GM23248 (cell line): ENCODE results near the gene ZMAT2. TPM values are rescaled to one million over a fixed set of nuclear protein-coding genes. Genes with fewer than 3 reads are reported as not detected.

ENCODE experiments used
- DNase-seq: peaks from one replicate; pipeline ENCODE4 v3.0.0-alpha.2; 2015
- H2AFZ ChIP-seq: fragments of 200-600 bp; sonication (generic); 2 replicates; pipeline ENCODE4 v1.6.1; 2016; ENCODE audit warnings: antibody characterized with exemption
- H3F3A ChIP-seq: fragments of 200-600 bp; sonication (generic); 2 replicates; pipeline ENCODE4 v1.6.1; 2016; ENCODE audit warnings: mild to moderate bottlenecking, antibody characterized with exemption, mixed run types; ENCODE audit not compliant: insufficient read depth
- H3K27ac ChIP-seq: fragments of 200-600 bp; sonication (generic); 2 replicates; pipeline ENCODE4 v1.5.1; 2016; ENCODE audit warnings: mild to moderate bottlenecking
- H3K27me3 ChIP-seq: fragments of 200-600 bp; sonication (generic); replicated peaks from 2 replicates; pipeline ENCODE4 v1.6.1; 2016; ENCODE audit warnings: mild to moderate bottlenecking; ENCODE audit not compliant: insufficient read depth
- H3K36me3 ChIP-seq: fragments of 200-600 bp; sonication (generic); 2 replicates; pipeline ENCODE4 v1.6.1; 2016; ENCODE audit warnings: low read depth, mild to moderate bottlenecking
- H3K4me1 ChIP-seq: fragments of 200-600 bp; sonication (generic); 2 replicates; pipeline ENCODE4 v1.6.1; 2016; ENCODE audit warnings: mild to moderate bottlenecking; ENCODE audit not compliant: insufficient read depth
- H3K4me2 ChIP-seq: fragments of 200-600 bp; sonication (generic); one replicate; pipeline ENCODE4 v1.6.1; 2016; ENCODE audit warnings: mild to moderate bottlenecking; ENCODE audit not compliant: unreplicated experiment
- H3K4me3 ChIP-seq: fragments of 200-600 bp; sonication (generic); 2 replicates; pipeline ENCODE4 v1.5.1; 2016; ENCODE audit warnings: mild to moderate bottlenecking
- H3K79me2 ChIP-seq: fragments of 200-600 bp; sonication (generic); 2 replicates; pipeline ENCODE4 v1.6.1; 2016; ENCODE audit warnings: mild to moderate bottlenecking; ENCODE audit not compliant: insufficient read depth
- H3K9ac ChIP-seq: fragments of 200-600 bp; sonication (generic); 2 replicates; pipeline ENCODE4 v1.6.1; 2016; ENCODE audit warnings: mild to moderate bottlenecking
- H3K9me2 ChIP-seq: fragments of 200-600 bp; sonication (generic); 2 replicates; pipeline ENCODE4 v1.6.1; 2016; ENCODE audit warnings: mixed run types, mild to moderate bottlenecking, moderate library complexity; ENCODE audit not compliant: insufficient read depth
- H3K9me3 ChIP-seq: fragments of 200-600 bp; sonication (generic); one replicate; pipeline ENCODE4 v1.6.1; 2017; ENCODE audit warnings: low read depth
- H4K20me1 ChIP-seq: fragments of 200-600 bp; sonication (generic); 2 replicates; pipeline ENCODE4 v1.6.0; 2016; ENCODE audit not compliant: insufficient read depth
- EZH2 ChIP-seq: fragments of 200-600 bp; sonication (generic); IDR thresholded peaks from 2 replicates; pipeline ENCODE4 v1.6.1; 2018; ENCODE audit warnings: antibody characterized with exemption, mild to moderate bottlenecking; ENCODE audit not compliant: insufficient read depth, poor library complexity, severe bottlenecking
- EZH2phosphoT487 ChIP-seq: fragments of 200-600 bp; sonication (generic); IDR thresholded peaks from 2 replicates; pipeline ENCODE4 v1.6.1; 2018; ENCODE audit warnings: antibody characterized with exemption, moderate library complexity, mild to moderate bottlenecking, low read depth; ENCODE audit not compliant: insufficient read depth
- WGBS, 2 experiments: methylation state at CpG; one replicate each; pipeline ENCODE4 v1.1.6; 2015 to 2017; ENCODE audit warnings: low lambda C conversion rate in 2 of 2, low coverage in 1 of 2; ENCODE audit errors: missing lambda C conversion rate in 2 of 2; 5-methylcytosine and 5-hydroxymethylcytosine counted together
- in situ Hi-C: fragments of 300-500 bp; cut with MboI; formaldehyde crosslinking; loops from 2 replicates; pipeline ENCODE4 v1.15.0; 2020
- polyA plus RNA-seq: library from polyadenylated mRNA; unstranded; fragments of >200 nt; fragmentation: Nextera tagmentation; extraction: Ambion mirVana; gene quantifications from 2 replicates; pipeline ENCODE4 v1.2.1, GENCODE V29; 2016
- total RNA-seq: library from RNA; depleted of rRNA; stranded (reverse); fragments of >200 nt; shearing (Covaris generic); gene quantifications from 2 replicates; pipeline ENCODE4 v1.2.3, GENCODE V29; 2014

Gene ZMAT2
- total and polyA plus RNA-seq, 2 experiments from 2014 or later: 36.3 to 43.1 TPM

GRCh38 chr5:140725799-140726471, 25.7 kb downstream of the ZMAT2 start:
- Histone ChIP-seq H3K27me3 (no peaks in the 10 kb centered on the region), H3K36me3 (no peaks in the 10 kb centered on the region), H3K9me3 (no peaks in the 10 kb centered on the region), H3K9me2 (no peaks in the 10 kb centered on the region), H3K27ac (no peak overlapping the region), H2AFZ (peak overlapping the region; percentile 75), H4K20me1 (no peaks in the 10 kb centered on the region), H3K4me3 (peak overlapping the region; percentile 73), H3F3A (peaks cover 7% of the 10 kb centered on the region; the same call in 1 of the 2 replicates), H3K9ac (peak overlapping the region; percentile 46; the same call in 1 of the 2 replicates), H3K4me2 (peak overlapping the region; percentile 79), H3K4me1 (no peaks in the 10 kb centered on the region), H3K79me2 (no peaks in the 10 kb centered on the region)
- TF ChIP-seq EZH2 (no peak), EZH2phosphoT487 (no peak)
- WGBS, 2 experiments: 1 to 2% methylated on average over 22 to 23 of the region's 23 CpGs
- in situ Hi-C loops: no loop called here
- peak; percentile 95 for DNase-seq

DNA sequence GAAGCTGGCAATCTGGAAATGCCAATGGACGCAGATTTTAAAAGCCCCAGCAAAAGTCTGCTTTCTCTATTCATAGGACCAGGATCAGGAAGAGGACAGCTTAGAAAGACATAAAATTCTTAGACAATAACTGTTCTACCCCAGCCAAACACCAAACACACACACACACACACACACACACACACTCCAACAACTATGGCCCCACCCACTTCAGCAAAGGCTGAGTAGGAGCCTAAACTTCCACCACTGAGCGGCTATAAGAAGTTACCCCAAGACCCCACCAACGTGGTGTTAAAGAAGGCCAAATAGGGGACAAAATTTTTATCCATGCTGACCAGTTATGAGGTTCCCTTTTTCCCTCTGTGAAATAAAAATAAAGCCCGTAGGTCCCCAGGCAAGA, 32.9 kb downstream of the ZMAT2 start:
- H4K20me1 ChIP-seq: no peaks in the 10 kb centered on the region
- H3F3A ChIP-seq: no peaks in the 10 kb centered on the region
- no peaks in the 10 kb centered on the region for H3K36me3 ChIP-seq
- in situ Hi-C loops: no loop called here
- no peak for DNase-seq
- H2AFZ ChIP-seq: no peak overlapping the region
- no peak overlapping the region for H3K27ac ChIP-seq
- H3K27me3 ChIP-seq: no peaks in the 10 kb centered on the region; the same call in 1 of the 2 replicates
- no peak overlapping the region for H3K9ac ChIP-seq
- no peaks in the 10 kb centered on the region for H3K4me1 ChIP-seq
- H3K9me2 ChIP-seq: no peaks in the 10 kb centered on the region
- no peaks in the 10 kb centered on the region for H3K9me3 ChIP-seq
- WGBS, 2 experiments: 26 to 27% methylated on average over 4 of the region's 4 CpGs
- H3K4me2 ChIP-seq: no peak overlapping the region
- TF ChIP-seq EZH2: no peak
- no peak for TF ChIP-seq EZH2phosphoT487
- no peaks in the 10 kb centered on the region for H3K79me2 ChIP-seq
- no peak overlapping the region for H3K4me3 ChIP-seq

DNA sequence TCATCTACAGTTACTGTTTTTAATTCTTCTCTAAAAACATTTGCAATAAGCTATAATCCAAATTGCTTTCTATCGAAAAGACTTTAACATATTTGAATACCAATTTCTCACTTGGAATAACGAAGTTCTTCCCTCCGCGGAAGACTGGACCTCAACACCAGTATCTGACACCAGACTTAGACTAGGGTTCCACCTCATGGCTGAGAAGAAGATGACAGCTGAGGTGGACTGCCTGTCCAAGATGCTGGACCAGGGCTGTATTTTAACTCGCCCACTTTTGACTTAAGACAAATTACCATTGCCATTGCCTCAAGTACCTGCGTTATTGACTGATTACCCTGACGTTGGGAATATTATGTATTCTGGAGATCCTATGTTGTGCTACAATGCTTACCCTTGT, 34.1 kb downstream of the ZMAT2 start:
- no peaks in the 10 kb centered on the region for H3K4me1 ChIP-seq
- H3K79me2 ChIP-seq: no peaks in the 10 kb centered on the region
- 34 to 46% methylated on average over 7 of the region's 7 CpGs for WGBS, 2 experiments
- no peak overlapping the region for H3K9ac ChIP-seq
- H3K36me3 ChIP-seq: no peaks in the 10 kb centered on the region
- no peak overlapping the region for H2AFZ ChIP-seq
- H3K4me3 ChIP-seq: no peak overlapping the region
- no peaks in the 10 kb centered on the region for H3K9me2 ChIP-seq
- H3K27me3 ChIP-seq: no peaks in the 10 kb centered on the region; the same call in 1 of the 2 replicates
- no peak overlapping the region for H3K4me2 ChIP-seq
- no peaks in the 10 kb centered on the region for H3F3A ChIP-seq
- in situ Hi-C loops: no loop called here
- no peaks in the 10 kb centered on the region for H3K9me3 ChIP-seq
- no peaks in the 10 kb centered on the region for H4K20me1 ChIP-seq
- no peak overlapping the region for H3K27ac ChIP-seq
- peak; percentile 34 for DNase-seq
- TF ChIP-seq EZH2 (no peak), EZH2phosphoT487 (no peak)

GRCh38 chr5:140737486-140737885, 37.2 kb downstream of the ZMAT2 start:
- Histone ChIP-seq H3K4me3 (no peak overlapping the region), H3F3A (no peaks in the 10 kb centered on the region), H3K27me3 (no peaks in the 10 kb centered on the region; the same call in 1 of the 2 replicates), H3K27ac (no peak overlapping the region), H3K36me3 (no peaks in the 10 kb centered on the region), H3K4me1 (no peaks in the 10 kb centered on the region), H4K20me1 (no peaks in the 10 kb centered on the region), H3K9me2 (no peaks in the 10 kb centered on the region), H3K79me2 (no peaks in the 10 kb centered on the region), H3K9ac (no peak overlapping the region), H3K4me2 (no peak overlapping the region), H2AFZ (no peak overlapping the region), H3K9me3 (no peaks in the 10 kb centered on the region)
- in situ Hi-C loops: no loop called here
- 15 to 20% methylated on average over 1 of the region's 1 CpG for WGBS, 2 experiments
- TF ChIP-seq EZH2phosphoT487 (no peak), EZH2 (no peak)
- DNase-seq: no peak

- Histone ChIP-seq H3K4me1 (no peaks in the 10 kb centered on the region), H3K9me3 (no peaks in the 10 kb centered on the region), H3K36me3 (no peaks in the 10 kb centered on the region), H2AFZ (no peak overlapping the region), H3K79me2 (no peaks in the 10 kb centered on the region), H3K4me2 (no peak overlapping the region), H4K20me1 (no peaks in the 10 kb centered on the region), H3F3A (no peaks in the 10 kb centered on the region), H3K27me3 (no peaks in the 10 kb centered on the region), H3K9ac (no peak overlapping the region), H3K27ac (no peak overlapping the region), H3K9me2 (no peaks in the 10 kb centered on the region), H3K4me3 (no peak overlapping the region)
- DNase-seq: no peak
- WGBS, 2 experiments: 16 to 45% methylated on average over 1 of the region's 1 CpG
- in situ Hi-C loops: no loop called here
- TF ChIP-seq EZH2: no peak
- TF ChIP-seq EZH2phosphoT487: no peak
Measured at GRCh38 chr5:140741967-140742366, 41.7 kb downstream of the ZMAT2 start.
